Endodermal cell (in vitro differentiated cells): ENCODE measurements around the gene SALL3. TPM values are rescaled to one million over a fixed set of nuclear protein-coding genes. Genes with fewer than 3 reads are reported as not detected.

Experiments
- DNase-seq: peaks from one replicate; pipeline ENCODE4 v3.0.0-alpha.2; 2017
- H3K27ac ChIP-seq: 2 replicates; pipeline ENCODE4 v1.5.1; 2013; ENCODE audit warnings: mild to moderate bottlenecking, low read depth, low read length, moderate library complexity
- H3K27me3 ChIP-seq: 2 replicates; pipeline ENCODE4 v1.6.1; 2013; ENCODE audit warnings: mild to moderate bottlenecking, low read length, moderate library complexity; ENCODE audit not compliant: insufficient read depth, control insufficient read depth, poor library complexity, severe bottlenecking
- H3K36me3 ChIP-seq: 2 replicates; pipeline ENCODE4 v1.7.0; 2013; ENCODE audit warnings: mild to moderate bottlenecking, low read length, moderate library complexity; ENCODE audit not compliant: control insufficient read depth, insufficient read depth
- H3K4me1 ChIP-seq: one replicate; pipeline ENCODE4 v1.7.0; 2013; ENCODE audit warnings: low read length; ENCODE audit not compliant: control insufficient read depth, insufficient read depth
- H3K4me3 ChIP-seq: 2 replicates; pipeline ENCODE4 v1.5.1; 2013; ENCODE audit warnings: mild to moderate bottlenecking, low read length, moderate library complexity
- H3K9ac ChIP-seq: 2 replicates; pipeline ENCODE4 v1.6.1; 2013; ENCODE audit warnings: mild to moderate bottlenecking, low read length, moderate library complexity; ENCODE audit not compliant: poor library complexity, severe bottlenecking; ENCODE audit errors: extremely low read depth
- H3K9me3 ChIP-seq: 2 replicates; pipeline ENCODE4 v1.6.1; 2013; ENCODE audit warnings: mild to moderate bottlenecking, low read length, moderate library complexity; ENCODE audit not compliant: control insufficient read depth
- H3K27ac Mint-ChIP-seq: 2 replicates; pipeline ENCODE4 v1.8.0; 2020; ENCODE audit warnings: mixed read lengths
- H3K27me3 Mint-ChIP-seq: 2 replicates; pipeline ENCODE4 v1.8.0; 2021; ENCODE audit warnings: mild to moderate bottlenecking, mixed read lengths; ENCODE audit not compliant: insufficient read depth
- H3K36me3 Mint-ChIP-seq: 2 replicates; pipeline ENCODE4 v1.8.0; 2020; ENCODE audit warnings: low read depth, mixed read lengths
- H3K4me1 Mint-ChIP-seq: 2 replicates; pipeline ENCODE4 v1.8.0; 2020; ENCODE audit warnings: mixed read lengths
- H3K4me3 Mint-ChIP-seq: 2 replicates; pipeline ENCODE4 v1.8.0; 2020; ENCODE audit warnings: mild to moderate bottlenecking, moderate library complexity, mixed read lengths
- H3K9me3 Mint-ChIP-seq: 2 replicates; pipeline ENCODE4 v1.8.0; 2020; ENCODE audit warnings: mild to moderate bottlenecking, mixed read lengths
- WGBS, 2 experiments: methylation state at CpG; one replicate each; pipeline versions ENCODE4 v1.1.5 to v1.1.7; 2013; ENCODE audit warnings: missing lambda C conversion rate in 2 of 2, mixed read lengths in 1 of 2; ENCODE audit not compliant: insufficient coverage in 1 of 2, insufficient read length in 1 of 2; 5-methylcytosine and 5-hydroxymethylcytosine counted together
- total RNA-seq, 2 donors: library from RNA; stranded (reverse); fragmentation: NEBNext Ultra II Directional in 1 of 2; extraction: Animal tissue kit (Norgen Biotek cat#: 25700) in 1 of 2; gene quantifications; 2 replicates in 1 of 2; 3 replicates in 1 of 2; pipeline ENCODE4 v1.2.1, GENCODE V29; 2021
- TF ChIP-seq, protein P1 (sequence below): fragments of 200-600 bp; sonication (generic); conservative IDR thresholded peaks from 2 replicates; pipeline ENCODE4 v1.5.0; 2021; ENCODE audit warnings: antibody characterized with exemption, mild to moderate bottlenecking

The SALL3 gene
- total RNA-seq, 2 donors from 2014 or later = 9.5 to 36.4 TPM

DNA sequence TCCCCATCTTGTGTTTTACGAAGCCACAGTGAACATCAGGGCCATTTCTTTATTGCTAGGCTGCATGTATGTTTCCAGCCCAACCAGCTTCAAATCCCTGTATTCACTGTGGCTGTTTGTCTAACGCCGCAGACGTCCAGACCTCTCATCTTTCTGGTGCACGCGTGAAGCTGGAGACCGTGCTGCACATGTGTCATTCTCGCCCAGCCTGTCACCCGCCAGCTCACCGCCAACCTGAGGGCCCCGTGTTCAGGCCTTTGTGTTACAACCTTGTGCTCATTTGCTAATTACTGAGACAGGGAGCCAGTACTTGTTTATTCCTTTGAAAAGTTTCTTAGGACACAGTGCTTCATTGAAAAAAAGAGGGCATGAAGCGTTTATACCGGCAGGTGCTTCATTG, 21.4 kb downstream of the SALL3 start:
- 93 to 94% methylated on average over 12 to 13 of the region's 13 CpGs for WGBS, 2 experiments
- H3K9ac ChIP-seq = no peak overlapping the region
- Mint-ChIP-seq H3K36me3 (peaks cover 48% of the 10 kb centered on the region), H3K27ac (no peak overlapping the region), H3K4me3 (no peak overlapping the region), H3K27me3 (no peaks in the 10 kb centered on the region), H3K9me3 (no peaks in the 10 kb centered on the region), H3K4me1 (no peaks in the 10 kb centered on the region)
- H3K4me3 ChIP-seq = no peak overlapping the region
- H3K27ac ChIP-seq = no peak overlapping the region
- DNase-seq = no peak
- no peaks in the 10 kb centered on the region for H3K27me3 ChIP-seq
- no peaks in the 10 kb centered on the region for H3K4me1 ChIP-seq
- peaks cover 13% of the 10 kb centered on the region for H3K36me3 ChIP-seq
- H3K9me3 ChIP-seq = no peaks in the 10 kb centered on the region
- TF ChIP-seq, protein P1, sequence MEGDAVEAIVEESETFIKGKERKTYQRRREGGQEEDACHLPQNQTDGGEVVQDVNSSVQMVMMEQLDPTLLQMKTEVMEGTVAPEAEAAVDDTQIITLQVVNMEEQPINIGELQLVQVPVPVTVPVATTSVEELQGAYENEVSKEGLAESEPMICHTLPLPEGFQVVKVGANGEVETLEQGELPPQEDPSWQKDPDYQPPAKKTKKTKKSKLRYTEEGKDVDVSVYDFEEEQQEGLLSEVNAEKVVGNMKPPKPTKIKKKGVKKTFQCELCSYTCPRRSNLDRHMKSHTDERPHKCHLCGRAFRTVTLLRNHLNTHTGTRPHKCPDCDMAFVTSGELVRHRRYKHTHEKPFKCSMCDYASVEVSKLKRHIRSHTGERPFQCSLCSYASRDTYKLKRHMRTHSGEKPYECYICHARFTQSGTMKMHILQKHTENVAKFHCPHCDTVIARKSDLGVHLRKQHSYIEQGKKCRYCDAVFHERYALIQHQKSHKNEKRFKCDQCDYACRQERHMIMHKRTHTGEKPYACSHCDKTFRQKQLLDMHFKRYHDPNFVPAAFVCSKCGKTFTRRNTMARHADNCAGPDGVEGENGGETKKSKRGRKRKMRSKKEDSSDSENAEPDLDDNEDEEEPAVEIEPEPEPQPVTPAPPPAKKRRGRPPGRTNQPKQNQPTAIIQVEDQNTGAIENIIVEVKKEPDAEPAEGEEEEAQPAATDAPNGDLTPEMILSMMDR = no peak

DNA sequence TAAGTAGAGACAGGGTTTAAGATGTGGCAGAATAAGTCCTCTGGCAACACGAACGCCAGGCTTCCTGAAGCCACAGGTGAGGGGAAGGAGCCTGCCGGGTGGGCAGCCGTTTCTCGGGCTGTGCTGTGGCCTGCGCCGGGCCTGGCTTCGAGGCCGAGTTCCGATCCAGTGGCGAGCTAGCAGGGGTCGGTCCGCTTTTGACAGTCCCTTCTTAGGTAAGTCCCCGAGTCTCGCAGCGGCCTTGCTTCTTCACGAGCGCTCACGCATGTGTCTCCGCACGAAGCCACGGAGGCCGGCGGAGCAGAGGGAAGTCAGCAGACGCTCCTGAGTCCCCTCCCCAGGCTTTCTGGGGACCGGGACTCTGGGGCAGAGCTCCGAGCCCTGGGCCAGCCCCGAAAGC, 26.0 kb downstream of the SALL3 start:
- no peaks in the 10 kb centered on the region for H3K27me3 Mint-ChIP-seq
- peaks cover 12% of the 10 kb centered on the region for H3K36me3 Mint-ChIP-seq
- Histone ChIP-seq H3K9me3 (no peaks in the 10 kb centered on the region), H3K4me1 (no peaks in the 10 kb centered on the region), H3K27ac (no peak overlapping the region), H3K27me3 (no peaks in the 10 kb centered on the region), H3K36me3 (peaks cover 4% of the 10 kb centered on the region), H3K4me3 (no peak overlapping the region), H3K9ac (no peak overlapping the region)
- TF ChIP-seq, protein P1 = no peak
- H3K9me3 Mint-ChIP-seq = peaks cover 2% of the 10 kb centered on the region
- 96% methylated on average over 22 to 28 of the region's 28 CpGs for WGBS, 2 experiments
- no peak overlapping the region for H3K27ac Mint-ChIP-seq
- H3K4me3 Mint-ChIP-seq = no peak overlapping the region
- H3K4me1 Mint-ChIP-seq = no peaks in the 10 kb centered on the region
- DNase-seq = no peak

DNA sequence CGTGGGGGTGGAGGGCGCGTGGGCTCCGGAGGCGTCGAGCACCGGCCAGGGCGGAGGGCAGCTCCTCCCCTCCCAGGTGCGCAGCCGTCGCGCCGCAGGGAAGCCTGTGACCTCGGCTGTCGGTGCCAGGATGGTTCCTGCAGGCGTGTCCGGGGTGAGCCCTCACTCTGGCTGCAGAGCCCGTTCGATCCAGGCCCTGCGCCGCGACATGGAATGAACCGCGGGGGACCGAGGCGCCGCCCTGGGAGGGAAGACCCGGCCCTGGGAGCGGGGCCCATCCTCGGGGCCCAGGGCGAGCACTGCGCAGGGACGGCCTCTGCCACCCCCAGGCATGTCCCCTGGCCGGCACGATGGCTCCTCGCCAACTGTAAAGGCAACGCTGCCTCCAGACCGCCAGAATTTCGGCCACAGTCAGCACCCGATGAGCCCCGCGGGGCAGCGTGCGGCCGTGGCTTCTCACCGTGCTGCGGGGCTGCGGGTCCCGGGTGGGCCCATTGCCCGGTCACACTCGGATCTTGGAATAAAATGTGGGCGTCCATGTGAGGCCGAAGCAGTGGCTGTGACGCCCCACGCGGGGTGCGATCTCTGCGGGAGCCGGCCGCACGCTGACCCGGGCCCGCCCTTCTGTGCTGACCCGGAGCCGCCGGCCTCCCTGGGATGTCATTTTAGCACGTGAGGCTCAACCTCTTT, 26.6 kb downstream of the SALL3 start:
- Histone ChIP-seq H3K27me3 (no peaks in the 10 kb centered on the region), H3K36me3 (peaks cover 4% of the 10 kb centered on the region), H3K9ac (no peak overlapping the region), H3K9me3 (no peaks in the 10 kb centered on the region), H3K4me1 (no peaks in the 10 kb centered on the region), H3K4me3 (no peak overlapping the region), H3K27ac (no peak overlapping the region)
- H3K9me3 Mint-ChIP-seq = peaks cover 2% of the 10 kb centered on the region
- H3K27me3 Mint-ChIP-seq = no peaks in the 10 kb centered on the region
- no peak overlapping the region for H3K27ac Mint-ChIP-seq
- WGBS, 2 experiments = 94 to 96% methylated on average over 42 to 67 of the region's 67 CpGs
- no peak for DNase-seq
- H3K4me1 Mint-ChIP-seq = no peaks in the 10 kb centered on the region
- no peak overlapping the region for H3K4me3 Mint-ChIP-seq
- H3K36me3 Mint-ChIP-seq = peaks cover 8% of the 10 kb centered on the region
- TF ChIP-seq, protein P1 = no peak
